HEK293 (cell line): ENCODE results near the gene KLF13.

ENCODE experiments used
- CTCF ChIA-PET: fragments of 350-600 bp; formaldehyde crosslinking; extraction: SDS; loops from one replicate; lab custom pipeline; 2021; ENCODE audit warnings: antibody characterized with exemption; lab: Yijun Ruan, JAX
- POLR2A ChIA-PET: fragments of 300-600 bp; formaldehyde crosslinking; extraction: SDS; loops from one replicate; lab custom pipeline; 2020; ENCODE audit warnings: antibody characterized with exemption, inconsistent platforms; lab: Yijun Ruan, JAX
- H3K27ac ChIP-seq: fragments of 200-500 bp; sonication (Bioruptor generic); 2 replicates; pipeline ENCODE4 v1.5.1; 2014; ENCODE audit warnings: low read depth, low read length, control low read depth, inconsistent platforms; ENCODE audit errors: extremely low read depth
- H3K36me3 ChIP-seq, 2 experiments: fragments of 200-500 bp in 1 of 2; sonication (Bioruptor generic) in 1 of 2; 1 replicate in 1 of 2; 2 replicates in 1 of 2; pipeline ENCODE4 v1.5.1; 2014 to 2017; ENCODE audit warnings: inconsistent platforms in 2 of 2, low read length in 2 of 2; ENCODE audit not compliant: control insufficient read depth in 2 of 2, insufficient read depth in 1 of 2
- H3K4me1 ChIP-seq: fragments of 200-500 bp; sonication (Bioruptor generic); 2 replicates; pipeline ENCODE4 v1.5.1; 2014; ENCODE audit warnings: mild to moderate bottlenecking, low read length, inconsistent platforms; ENCODE audit not compliant: control insufficient read depth, insufficient read depth
- H3K4me3 ChIP-seq: 2 replicates; pipeline ENCODE4 v1.5.1; 2011; ENCODE audit warnings: low read depth, mild to moderate bottlenecking, control low read depth, low read length, moderate library complexity
- H3K9me3 ChIP-seq: fragments of 200-500 bp; sonication (Bioruptor generic); 2 replicates; pipeline ENCODE4 v1.5.1; 2014; ENCODE audit warnings: low read depth, low read length, inconsistent platforms; ENCODE audit not compliant: control insufficient read depth, insufficient read depth
- GFI1B ChIP-seq: fragments of 450-650 bp; formaldehyde crosslinking; IDR thresholded peaks from 2 replicates; pipeline ENCODE4 v1.5.1; 2016; ENCODE audit warnings: missing biosample characterization, missing genetic modification characterization
- GLIS1 ChIP-seq: fragments of 450-650 bp; formaldehyde crosslinking; IDR thresholded peaks from 2 replicates; pipeline ENCODE4 v1.5.1; 2016; ENCODE audit warnings: missing biosample characterization, missing genetic modification characterization
- OSR2 ChIP-seq: fragments of 450-650 bp; formaldehyde crosslinking; IDR thresholded peaks from 2 replicates; pipeline ENCODE4 v1.5.1; 2016; ENCODE audit warnings: missing biosample characterization, missing genetic modification characterization
- ZBTB1 ChIP-seq: fragments of 450-650 bp; formaldehyde crosslinking; IDR thresholded peaks from 2 replicates; pipeline ENCODE4 v1.5.1; 2016; ENCODE audit warnings: missing biosample characterization, missing genetic modification characterization
- ZBTB20 ChIP-seq: fragments of 450-650 bp; formaldehyde crosslinking; IDR thresholded peaks from 2 replicates; pipeline ENCODE4 v1.5.1; 2016; ENCODE audit warnings: missing biosample characterization, missing genetic modification characterization
- ZFP69B ChIP-seq: fragments of 450-650 bp; formaldehyde crosslinking; IDR thresholded peaks from 2 replicates; pipeline ENCODE4 v1.5.1; 2016; ENCODE audit warnings: missing biosample characterization, missing genetic modification characterization
- ZNF664 ChIP-seq: fragments of 450-650 bp; formaldehyde crosslinking; IDR thresholded peaks from 2 replicates; pipeline ENCODE4 v1.5.1; 2016; ENCODE audit warnings: missing biosample characterization, missing genetic modification characterization
- ZNF791 ChIP-seq: fragments of 450-650 bp; formaldehyde crosslinking; IDR thresholded peaks from 2 replicates; pipeline ENCODE4 v1.5.1; 2016; ENCODE audit warnings: missing biosample characterization, missing genetic modification characterization
- ZSCAN4 ChIP-seq: fragments of 450-650 bp; formaldehyde crosslinking; IDR thresholded peaks from 2 replicates; pipeline ENCODE4 v1.5.1; 2017; ENCODE audit warnings: missing biosample characterization, missing genetic modification characterization
- TF ChIP-seq, protein P1 (sequence below): fragments of 450-650 bp; formaldehyde crosslinking; IDR thresholded peaks from 2 replicates; pipeline ENCODE4 v1.5.1; 2017; ENCODE audit warnings: missing biosample characterization, missing genetic modification characterization
- TF ChIP-seq, protein P2 (sequence below): fragments of 450-650 bp; formaldehyde crosslinking; IDR thresholded peaks from 2 replicates; pipeline ENCODE4 v1.5.0; 2017; ENCODE audit warnings: missing biosample characterization, missing genetic modification characterization, borderline replicate concordance

KLF13 gene

DNA sequence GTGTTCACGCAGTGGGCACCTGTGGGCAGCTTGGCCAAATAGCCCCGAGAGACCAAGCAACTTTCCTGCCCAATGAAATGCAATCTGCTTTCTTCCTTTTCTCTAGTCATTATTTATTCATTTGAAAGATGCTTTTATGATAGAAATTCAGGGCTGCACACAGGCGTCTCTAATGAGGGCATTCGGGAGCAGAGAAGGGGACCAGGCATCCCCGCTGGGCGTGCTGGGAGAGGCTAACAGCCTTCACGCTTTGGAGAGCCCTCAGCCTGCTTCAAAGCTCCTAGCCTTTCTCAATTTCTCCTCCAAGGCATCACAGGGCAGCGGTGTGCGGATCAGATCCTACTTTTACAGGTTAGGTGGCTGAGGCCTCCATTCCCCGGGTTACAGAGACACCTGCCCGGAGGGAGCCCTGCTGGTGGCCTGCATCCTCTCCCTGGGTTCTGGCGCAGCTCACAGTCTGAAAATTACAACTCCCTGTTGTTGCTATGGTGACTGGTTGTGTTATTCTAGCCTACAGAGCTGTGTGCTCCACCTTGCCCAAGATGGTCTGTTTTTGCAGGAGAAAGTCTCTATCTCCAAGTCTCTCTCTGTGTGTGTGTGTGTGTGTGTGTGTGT lies 21.8 kb upstream of the KLF13 start:
- no peaks in the 10 kb centered on the region for H3K36me3 ChIP-seq
- no peak overlapping the region for H3K4me3 ChIP-seq
- no peak overlapping the region for H3K27ac ChIP-seq
- no peaks in the 10 kb centered on the region; the same call in 1 of the 2 replicates for H3K4me1 ChIP-seq
- CTCF ChIA-PET: no interaction called here
- peak; percentile 52; the same call in 1 of the 2 replicates for TF ChIP-seq GLIS1 (tag by site-specific recombination)
- no peak for TF ChIP-seq ZBTB20
- POLR2A ChIA-PET: no interaction called here
- no peaks in the 10 kb centered on the region for H3K9me3 ChIP-seq

- Histone ChIP-seq H3K36me3 (no peaks in the 10 kb centered on the region), H3K27ac (no peak overlapping the region)
- TF ChIP-seq ZSCAN4 (tag by site-specific recombination): peak; percentile 67; the same call in 1 of the 2 replicates
- 0 out of 2 replicates have a peak, but pooled peaks have one; percentile 1 for TF ChIP-seq GLIS1 (tag by site-specific recombination)
- no peak for TF ChIP-seq ZNF791 (tag by site-specific recombination)
- TF ChIP-seq, all 188 proteins: peak for 2
- Histone ChIP-seq H3K4me1 (no peaks in the 10 kb centered on the region; the same call in 1 of the 2 replicates), H3K9me3 (no peaks in the 10 kb centered on the region), H3K4me3 (no peak overlapping the region)
- CTCF ChIA-PET: no interaction called here
- POLR2A ChIA-PET: no interaction called here
Measured at GRCh38 chr15:31305375-31305774, 21.3 kb upstream of the KLF13 start.

DNA sequence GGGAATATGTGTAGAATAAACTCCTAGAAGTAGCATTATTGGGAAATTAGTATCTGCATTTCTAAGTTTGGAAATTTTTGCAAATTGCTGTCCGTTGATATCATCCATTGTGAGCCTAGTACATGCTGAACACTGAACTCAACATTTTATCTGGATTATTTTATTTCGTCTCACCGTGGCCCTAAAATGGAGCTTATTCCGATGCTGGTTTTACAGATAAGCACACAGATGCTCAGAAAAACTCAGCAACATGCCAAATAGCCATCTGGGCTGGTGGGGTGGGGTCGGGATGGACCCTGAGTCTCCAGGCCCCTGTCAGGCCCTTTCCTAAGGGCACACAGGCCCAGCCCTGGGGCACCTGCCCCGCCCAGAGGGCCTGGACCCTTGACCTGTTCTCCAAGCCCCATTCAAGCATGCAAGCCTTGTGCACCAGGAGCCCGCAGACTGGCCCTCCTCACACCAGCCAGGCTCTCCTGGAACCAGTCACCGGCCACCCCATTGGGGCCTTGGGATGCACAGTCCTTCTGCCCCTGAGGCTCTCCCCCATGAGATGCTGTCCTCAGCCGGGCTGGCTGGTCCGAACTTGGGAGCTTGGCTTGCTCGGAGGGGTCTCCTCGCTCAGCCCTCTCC lies 20.7 kb upstream of the KLF13 start:
- CTCF ChIA-PET: no interaction called here
- no peak overlapping the region for H3K4me3 ChIP-seq
- H3K27ac ChIP-seq: no peak overlapping the region
- POLR2A ChIA-PET: no interaction called here
- H3K9me3 ChIP-seq: no peaks in the 10 kb centered on the region
- no peaks in the 10 kb centered on the region; the same call in 1 of the 2 replicates for H3K4me1 ChIP-seq
- TF ChIP-seq ZFP69B (tag by site-specific recombination): no peak
- TF ChIP-seq ZBTB1: no peak
- no peak for TF ChIP-seq ZNF664 (tag by site-specific recombination)
- TF ChIP-seq, protein P1, sequence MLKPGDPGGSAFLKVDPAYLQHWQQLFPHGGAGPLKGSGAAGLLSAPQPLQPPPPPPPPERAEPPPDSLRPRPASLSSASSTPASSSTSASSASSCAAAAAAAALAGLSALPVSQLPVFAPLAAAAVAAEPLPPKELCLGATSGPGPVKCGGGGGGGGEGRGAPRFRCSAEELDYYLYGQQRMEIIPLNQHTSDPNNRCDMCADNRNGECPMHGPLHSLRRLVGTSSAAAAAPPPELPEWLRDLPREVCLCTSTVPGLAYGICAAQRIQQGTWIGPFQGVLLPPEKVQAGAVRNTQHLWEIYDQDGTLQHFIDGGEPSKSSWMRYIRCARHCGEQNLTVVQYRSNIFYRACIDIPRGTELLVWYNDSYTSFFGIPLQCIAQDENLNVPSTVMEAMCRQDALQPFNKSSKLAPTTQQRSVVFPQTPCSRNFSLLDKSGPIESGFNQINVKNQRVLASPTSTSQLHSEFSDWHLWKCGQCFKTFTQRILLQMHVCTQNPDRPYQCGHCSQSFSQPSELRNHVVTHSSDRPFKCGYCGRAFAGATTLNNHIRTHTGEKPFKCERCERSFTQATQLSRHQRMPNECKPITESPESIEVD: no peak
- TF ChIP-seq, protein P2, sequence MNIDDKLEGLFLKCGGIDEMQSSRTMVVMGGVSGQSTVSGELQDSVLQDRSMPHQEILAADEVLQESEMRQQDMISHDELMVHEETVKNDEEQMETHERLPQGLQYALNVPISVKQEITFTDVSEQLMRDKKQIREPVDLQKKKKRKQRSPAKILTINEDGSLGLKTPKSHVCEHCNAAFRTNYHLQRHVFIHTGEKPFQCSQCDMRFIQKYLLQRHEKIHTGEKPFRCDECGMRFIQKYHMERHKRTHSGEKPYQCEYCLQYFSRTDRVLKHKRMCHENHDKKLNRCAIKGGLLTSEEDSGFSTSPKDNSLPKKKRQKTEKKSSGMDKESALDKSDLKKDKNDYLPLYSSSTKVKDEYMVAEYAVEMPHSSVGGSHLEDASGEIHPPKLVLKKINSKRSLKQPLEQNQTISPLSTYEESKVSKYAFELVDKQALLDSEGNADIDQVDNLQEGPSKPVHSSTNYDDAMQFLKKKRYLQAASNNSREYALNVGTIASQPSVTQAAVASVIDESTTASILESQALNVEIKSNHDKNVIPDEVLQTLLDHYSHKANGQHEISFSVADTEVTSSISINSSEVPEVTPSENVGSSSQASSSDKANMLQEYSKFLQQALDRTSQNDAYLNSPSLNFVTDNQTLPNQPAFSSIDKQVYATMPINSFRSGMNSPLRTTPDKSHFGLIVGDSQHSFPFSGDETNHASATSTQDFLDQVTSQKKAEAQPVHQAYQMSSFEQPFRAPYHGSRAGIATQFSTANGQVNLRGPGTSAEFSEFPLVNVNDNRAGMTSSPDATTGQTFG (tag by site-specific recombination): no peak
- TF ChIP-seq OSR2: no peak
- no peak for TF ChIP-seq GFI1B (tag by site-specific recombination)
- no peaks in the 10 kb centered on the region for H3K36me3 ChIP-seq
